GM10266 (cell line): ENCODE data around the gene SAMD4A.

ENCODE experiments used
- DNase-seq: peaks from one replicate; pipeline ENCODE4 v3.0.0; 2012; ENCODE audit errors: extremely low spot score
- TF ChIP-seq, protein P1 (sequence below): IDR thresholded peaks from 2 replicates; pipeline ENCODE4 v1.5.1; 2012; ENCODE audit warnings: mild to moderate bottlenecking, low read depth; ENCODE audit not compliant: control insufficient read depth, insufficient read depth; ENCODE audit errors: missing control alignments

Gene SAMD4A

DNA sequence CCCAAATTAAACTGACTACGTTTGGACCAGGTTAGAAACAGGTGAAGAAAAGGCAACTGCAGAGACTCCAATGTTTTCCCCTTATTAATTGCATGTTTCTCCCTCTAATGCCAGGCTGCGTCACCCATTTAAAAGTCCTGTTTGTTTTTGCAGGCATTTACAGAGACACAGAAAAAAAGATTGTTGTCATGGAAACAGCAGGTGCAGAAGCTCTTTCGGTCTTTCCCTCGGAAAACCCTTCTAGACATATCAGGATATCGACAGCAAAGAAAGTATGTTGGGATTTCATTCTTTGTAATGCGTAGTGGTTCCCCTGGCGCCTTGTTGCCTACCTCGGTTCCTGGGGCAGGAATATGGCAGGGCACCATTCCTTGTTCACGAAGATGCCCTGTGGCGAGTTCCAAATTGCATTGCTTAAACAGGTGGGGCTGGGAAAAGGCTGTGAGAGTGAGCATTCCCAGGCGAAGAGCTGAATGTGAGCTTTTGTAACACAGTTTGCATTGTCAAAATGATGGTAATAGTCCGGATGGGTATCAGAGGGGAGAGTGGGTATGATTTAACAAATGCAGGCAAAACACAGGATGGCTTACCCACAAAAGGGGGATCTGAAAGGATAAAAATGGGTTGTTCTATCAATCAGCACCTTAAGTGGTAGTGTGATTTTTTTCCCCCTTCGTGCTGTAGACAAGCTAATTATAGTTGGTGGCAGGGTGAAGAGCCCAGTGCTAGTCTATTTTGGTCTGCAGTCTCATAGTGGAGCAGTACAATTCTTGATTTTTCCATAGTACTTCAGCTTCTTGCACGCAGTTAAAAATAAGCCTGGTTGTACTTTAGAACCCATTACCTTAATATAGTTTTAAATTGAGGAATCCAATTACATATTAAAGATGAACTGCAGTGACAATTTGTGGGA is 203.3 kb downstream of the SAMD4A start:
- no peak for DNase-seq
- TF ChIP-seq, protein P1, sequence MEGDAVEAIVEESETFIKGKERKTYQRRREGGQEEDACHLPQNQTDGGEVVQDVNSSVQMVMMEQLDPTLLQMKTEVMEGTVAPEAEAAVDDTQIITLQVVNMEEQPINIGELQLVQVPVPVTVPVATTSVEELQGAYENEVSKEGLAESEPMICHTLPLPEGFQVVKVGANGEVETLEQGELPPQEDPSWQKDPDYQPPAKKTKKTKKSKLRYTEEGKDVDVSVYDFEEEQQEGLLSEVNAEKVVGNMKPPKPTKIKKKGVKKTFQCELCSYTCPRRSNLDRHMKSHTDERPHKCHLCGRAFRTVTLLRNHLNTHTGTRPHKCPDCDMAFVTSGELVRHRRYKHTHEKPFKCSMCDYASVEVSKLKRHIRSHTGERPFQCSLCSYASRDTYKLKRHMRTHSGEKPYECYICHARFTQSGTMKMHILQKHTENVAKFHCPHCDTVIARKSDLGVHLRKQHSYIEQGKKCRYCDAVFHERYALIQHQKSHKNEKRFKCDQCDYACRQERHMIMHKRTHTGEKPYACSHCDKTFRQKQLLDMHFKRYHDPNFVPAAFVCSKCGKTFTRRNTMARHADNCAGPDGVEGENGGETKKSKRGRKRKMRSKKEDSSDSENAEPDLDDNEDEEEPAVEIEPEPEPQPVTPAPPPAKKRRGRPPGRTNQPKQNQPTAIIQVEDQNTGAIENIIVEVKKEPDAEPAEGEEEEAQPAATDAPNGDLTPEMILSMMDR = no peak

DNA sequence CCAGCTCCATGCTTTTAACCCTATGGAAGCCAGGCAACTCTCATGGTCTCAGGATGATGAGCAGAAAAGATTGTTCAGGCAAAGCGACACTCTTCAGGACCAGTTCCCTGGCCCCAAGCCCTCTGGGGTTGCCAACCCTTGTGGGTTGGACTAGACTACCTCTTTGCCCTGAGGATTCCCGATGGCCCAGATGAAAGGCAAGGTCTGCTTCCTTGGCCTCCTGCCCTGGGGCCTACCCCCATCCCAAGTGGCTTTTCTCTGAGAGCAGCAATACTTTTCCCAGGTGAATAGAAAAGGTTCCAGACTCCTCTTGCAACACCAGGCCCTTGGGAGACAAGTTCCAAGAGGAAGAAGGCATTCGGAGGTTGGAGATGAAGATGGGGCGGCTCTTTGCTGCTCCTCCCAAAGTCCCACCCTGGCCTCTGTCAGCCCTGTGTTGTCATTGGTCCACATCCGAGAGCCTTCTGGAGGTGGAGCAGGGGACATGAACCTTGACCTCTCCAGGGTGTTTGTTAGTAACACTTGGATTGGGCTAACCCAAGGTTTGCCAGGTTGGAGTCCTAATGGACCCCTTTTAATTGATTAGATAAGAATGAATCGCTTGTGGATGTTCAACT is 204.6 kb downstream of the SAMD4A start:
- TF ChIP-seq, protein P1 = no peak
- DNase-seq = no peak

DNA sequence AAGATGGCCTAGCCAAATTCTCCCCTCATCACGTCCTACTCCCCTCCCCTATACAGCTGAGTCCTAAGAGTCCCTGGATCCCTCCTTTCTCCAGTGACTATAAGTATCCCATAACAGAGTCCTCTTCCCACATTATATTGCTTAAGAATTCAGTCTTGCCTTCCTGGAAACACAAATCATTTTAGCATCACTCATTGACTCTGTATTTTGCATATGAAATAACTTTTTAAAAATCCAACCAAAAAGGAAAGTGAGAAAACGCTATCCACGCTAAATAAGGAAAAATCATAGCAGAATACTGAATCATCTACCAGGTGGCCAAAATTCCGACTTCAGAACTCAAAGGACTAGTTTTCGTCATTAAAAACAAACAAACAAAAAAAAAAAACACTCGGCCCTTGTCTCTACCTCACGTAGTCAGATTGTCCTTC is 205.5 kb downstream of the SAMD4A start:
- TF ChIP-seq, protein P1 = no peak
- no peak for DNase-seq

DNA sequence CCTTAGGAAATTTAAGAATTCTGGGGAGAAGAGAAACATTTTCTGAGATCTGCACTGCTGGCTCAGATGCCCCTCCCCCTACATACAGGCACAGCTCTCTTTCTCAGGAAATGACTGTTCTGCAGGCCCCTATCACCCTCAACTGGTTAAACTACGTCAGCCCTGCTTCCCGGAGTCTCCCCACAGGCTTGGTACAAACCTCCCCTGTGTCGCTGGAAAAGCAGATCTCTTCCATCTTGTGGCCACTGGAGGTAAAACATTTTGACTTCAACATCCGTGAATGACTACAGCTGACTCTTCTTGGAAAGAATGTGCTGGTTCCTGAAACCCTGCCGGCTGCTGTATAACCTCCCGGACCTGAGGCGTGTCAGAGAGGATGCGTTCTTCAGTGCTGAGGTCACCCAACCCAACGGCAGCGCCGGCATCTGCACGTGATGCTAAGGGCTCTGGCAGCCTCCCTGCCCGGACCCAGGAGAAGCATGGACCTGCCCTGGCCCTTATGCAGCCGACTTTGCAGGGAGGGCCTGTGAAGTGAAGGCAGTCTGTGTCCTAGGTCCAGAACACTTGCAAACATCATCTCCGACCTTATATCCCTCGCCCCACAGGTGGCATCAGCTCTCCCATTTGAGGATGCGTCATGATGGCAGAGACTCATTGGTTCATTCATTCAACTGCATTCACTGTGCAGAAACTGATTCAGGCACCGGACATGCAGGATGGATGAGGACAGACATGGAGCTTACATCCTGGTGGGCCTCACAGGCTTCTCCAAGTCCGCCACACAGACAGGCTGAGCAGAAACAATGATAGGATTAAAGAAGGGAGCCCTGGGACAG is 206.5 kb downstream of the SAMD4A start:
- DNase-seq = peak; percentile 79
- TF ChIP-seq, protein P1 = peak; percentile 31

DNA sequence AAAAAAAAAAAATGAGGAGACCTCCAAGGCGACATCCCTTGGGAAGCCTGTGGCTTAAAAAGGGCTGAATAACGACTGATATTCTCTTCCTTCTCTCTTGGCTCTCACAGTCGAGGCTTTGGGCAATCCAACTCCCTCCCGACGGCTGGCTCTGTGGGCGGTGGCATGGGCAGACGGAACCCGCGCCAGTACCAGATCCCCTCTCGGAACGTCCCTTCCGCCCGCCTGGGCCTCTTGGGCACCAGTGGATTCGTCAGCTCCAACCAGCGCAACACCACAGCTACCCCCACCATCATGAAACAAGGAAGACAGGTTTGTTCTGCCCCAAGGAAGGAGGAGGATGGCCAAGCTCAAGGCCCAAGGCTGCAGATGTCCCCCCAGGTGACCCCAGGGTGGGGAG is 207.9 kb downstream of the SAMD4A start:
- DNase-seq = no peak
- TF ChIP-seq, protein P1 = no peak

GRCh38 chr14:54775486-54776140 is 208.7 kb downstream of the SAMD4A start:
- no peak for DNase-seq
- TF ChIP-seq, protein P1 = no peak
